Peyer's patch (tissue), 4 donors: Measurements from ENCODE around the gene CFAP97.
"Not testable (repeated sequence)": the region's sequence is repeated elsewhere in the genome, so short reads cannot be mapped to it uniquely, and the experiment has no call there.

Experiments
- CTCF ChIP-seq, 6 experiments: fragments of 450-650 bp in 4 of 6; fragments of 200-600 bp in 2 of 6; sonication (generic) in 1 of 6; IDR thresholded peaks; one replicate each; pipeline ENCODE4 v1.5.1; 2017 to 2019; ENCODE audit warnings: antibody characterized with exemption in 6 of 6, mild to moderate bottlenecking in 3 of 6, moderate library complexity in 1 of 6
- POLR2A ChIP-seq, 2 donors: fragments of 450-650 bp; IDR thresholded peaks; one replicate each; pipeline ENCODE4 v1.5.1; 2017; ENCODE audit warnings: antibody characterized with exemption in 2 of 2, mild to moderate bottlenecking in 2 of 2, moderate library complexity in 2 of 2

GRCh38 chr4:185240486-185240885 lies 36.7 kb upstream of the CFAP97 start:
- not testable (repeated sequence) for TF ChIP-seq CTCF, POLR2A (IDR thresholded peaks at IDR 0.05)
